Activated naive CD4-positive, alpha-beta T cell treated with Interleukin-2 at 50 U/mL for 16 hours (primary cell): ENCODE measurements around the gene NDE1.

Source experiments
- DNase-seq: peaks from one replicate; pipeline ENCODE4 v3.0.0-alpha.2; 2020

Gene NDE1

DNA sequence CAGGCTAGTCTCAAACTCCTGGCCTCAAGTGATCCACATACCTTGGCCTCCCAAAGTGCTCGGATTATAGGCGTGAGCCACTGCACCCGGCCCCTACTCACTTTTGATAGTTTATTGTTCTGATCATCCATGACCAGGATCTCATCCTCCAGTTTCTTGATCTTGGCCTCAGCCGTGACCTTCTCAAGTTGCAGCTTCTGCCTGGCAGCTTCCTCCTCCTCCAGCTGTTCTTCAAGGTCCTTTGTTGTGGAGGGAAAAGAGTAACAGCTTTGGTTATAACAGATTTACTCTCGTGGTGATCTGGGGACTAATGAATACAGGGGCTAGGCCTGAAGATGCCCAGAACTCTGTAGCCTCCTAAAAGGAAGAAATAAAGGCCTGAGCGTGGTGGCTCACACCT is 89.9 kb downstream of the NDE1 start:
- no peak for DNase-seq

- DNase-seq, result no peak
Measured at GRCh38 chr16:15741207-15741871, 91.3 kb downstream of the NDE1 start.

- no peak for DNase-seq
Measured at GRCh38 chr16:15742716-15743115, 92.7 kb downstream of the NDE1 start.

- DNase-seq, result no peak
Measured at GRCh38 chr16:15743657-15744056, 93.6 kb downstream of the NDE1 start.

GRCh38 chr16:15746332-15746731 is 96.3 kb downstream of the NDE1 start:
- DNase-seq, result no peak

- DNase-seq, result no peak
Measured at GRCh38 chr16:15747937-15748336, 97.9 kb downstream of the NDE1 start.

GRCh38 chr16:15748654-15749053 is 98.6 kb downstream of the NDE1 start:
- DNase-seq, result no peak

GRCh38 chr16:15749371-15749770 is 99.3 kb downstream of the NDE1 start:
- no peak for DNase-seq

GRCh38 chr16:15749985-15750384 is 99.9 kb downstream of the NDE1 start:
- DNase-seq, result no peak

DNA sequence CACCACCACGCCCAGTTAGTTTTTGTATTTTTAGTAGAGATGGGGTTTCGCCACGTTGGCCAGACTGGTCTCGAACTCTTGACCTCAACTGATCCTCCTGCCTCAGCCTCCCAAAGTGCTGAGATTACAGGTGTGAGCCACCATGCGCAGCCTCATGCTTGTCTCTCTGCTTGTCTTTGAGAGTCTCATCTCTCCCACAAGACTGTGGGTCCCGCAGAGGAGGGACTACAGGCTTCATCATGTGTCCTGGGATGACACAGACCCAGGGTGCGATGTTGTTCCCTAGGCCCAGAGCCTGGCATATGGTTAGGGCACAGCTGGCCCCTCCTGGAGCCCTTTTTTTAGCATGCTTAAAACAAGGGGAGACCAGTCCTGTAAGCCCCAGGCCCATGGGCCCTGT is 101.9 kb downstream of the NDE1 start:
- no peak for DNase-seq

DNA sequence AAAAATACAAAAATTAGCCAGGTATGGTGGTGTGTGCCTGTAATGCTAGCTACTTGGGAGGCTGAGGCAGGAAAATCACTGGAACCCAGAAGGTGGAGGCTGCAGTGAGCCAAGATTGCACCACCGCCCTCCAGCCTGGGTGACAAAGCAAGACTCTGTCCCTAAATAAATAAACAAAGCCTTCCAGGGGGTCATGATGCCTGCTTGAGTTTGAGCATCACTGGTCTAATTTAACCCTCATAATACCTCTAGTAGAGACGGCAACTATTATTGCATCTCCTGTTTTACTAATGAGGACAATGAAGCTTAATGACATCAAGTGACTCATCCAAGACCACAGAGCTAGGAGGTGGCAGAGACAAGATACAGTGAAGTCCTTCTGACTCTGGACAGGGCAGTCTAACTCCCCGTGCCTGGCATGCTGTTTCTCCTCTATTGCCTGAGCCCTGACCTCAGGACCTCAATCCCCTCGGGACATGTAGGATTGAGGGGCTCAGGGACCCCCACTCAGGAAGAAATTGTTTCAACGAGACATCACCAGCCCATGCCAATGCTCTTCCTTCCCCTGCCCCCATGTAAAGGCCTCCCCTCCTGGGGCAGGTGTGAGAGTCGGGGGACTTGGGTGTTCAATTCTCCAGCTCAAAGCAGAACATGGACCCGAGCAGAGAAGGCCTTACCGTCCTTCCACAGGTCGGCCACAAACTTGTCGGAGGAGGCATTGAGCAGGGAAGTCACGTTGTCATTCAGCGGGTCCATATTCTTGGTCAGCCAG is 102.9 kb downstream of the NDE1 start:
- no peak for DNase-seq

DNA sequence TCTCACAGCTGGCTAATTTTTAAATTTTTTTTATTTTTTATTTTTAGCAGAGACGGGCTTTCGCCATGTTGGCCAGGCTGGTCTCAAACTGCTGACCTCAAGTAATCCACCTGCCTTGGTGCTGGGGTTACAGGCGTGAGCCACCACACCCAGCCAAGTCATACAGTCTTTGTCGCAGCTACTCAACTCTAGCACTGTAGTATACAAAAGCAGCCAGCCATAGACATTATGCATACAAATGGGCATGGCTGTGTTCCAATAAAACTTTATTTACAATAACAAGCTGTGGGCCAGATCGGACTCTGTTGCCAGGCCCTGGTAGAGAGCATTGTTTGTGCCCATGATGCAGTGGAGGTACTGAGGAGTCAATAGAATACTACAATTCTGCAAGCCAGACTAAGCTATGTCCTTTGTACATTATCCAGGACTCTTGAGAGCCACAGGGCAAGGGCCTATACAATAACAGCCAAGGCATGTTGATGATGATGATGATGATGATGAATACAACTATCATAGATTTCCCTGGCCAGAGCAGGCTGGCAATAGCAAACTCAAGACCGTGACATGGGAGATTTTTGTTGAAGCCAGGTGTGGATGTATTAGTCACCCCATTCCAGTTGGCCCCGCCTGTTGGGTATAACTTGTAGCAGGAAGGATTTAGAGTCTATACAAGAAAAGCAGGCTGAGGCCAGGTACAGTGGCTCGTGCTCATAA is 104.9 kb downstream of the NDE1 start:
- DNase-seq, result no peak

DNA sequence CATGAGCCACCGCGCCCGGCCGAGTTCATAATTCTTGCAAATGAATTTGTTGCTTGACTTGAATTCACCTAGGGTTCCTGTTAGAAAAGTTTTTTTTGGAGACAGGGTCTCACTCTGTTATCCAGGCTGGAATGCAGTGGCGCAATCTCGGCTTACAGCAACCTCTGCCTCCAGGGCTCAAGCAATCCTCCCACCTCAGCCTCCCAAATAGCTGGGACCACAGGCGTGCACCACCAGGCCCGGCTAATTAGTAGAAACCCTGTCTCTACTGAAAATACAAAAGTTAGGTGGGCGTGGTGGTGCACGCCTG is 107.0 kb downstream of the NDE1 start:
- DNase-seq, result no peak

DNA sequence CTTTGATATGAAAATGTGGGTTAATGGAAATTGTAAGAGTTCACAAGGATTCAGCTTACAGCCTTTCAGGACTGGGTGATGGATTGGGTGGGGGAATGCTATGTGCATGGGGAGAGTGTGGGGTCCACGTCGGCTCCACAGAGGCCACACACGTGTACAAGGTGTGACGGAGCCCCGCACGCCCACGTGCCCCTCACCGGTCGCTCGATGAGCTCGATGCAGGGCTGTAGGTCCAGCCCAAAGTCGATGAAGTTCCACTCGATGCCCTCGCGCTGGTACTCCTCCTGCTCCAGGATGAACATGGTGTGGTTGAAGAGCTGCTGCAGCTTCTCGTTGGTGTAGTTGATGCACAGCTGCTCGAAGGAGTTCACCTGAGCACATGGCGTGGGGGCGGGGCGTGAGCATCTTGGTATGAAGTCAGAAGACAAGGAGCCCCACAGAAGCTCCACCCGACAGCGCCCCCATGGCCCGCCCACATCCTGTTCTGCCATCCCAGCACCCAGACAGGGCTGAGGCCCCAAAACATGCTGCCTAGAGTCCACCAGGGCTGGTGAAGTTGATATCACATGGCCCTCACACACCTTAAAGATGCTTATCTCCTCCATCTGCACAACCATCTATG is 107.7 kb downstream of the NDE1 start:
- peak; percentile 4 for DNase-seq

- DNase-seq, result no peak
Measured at GRCh38 chr16:15759070-15759469, 109.0 kb downstream of the NDE1 start.

- DNase-seq, result no peak
Measured at GRCh38 chr16:15760129-15760528, 110.1 kb downstream of the NDE1 start.

GRCh38 chr16:15764112-15764511 is 114.1 kb downstream of the NDE1 start:
- DNase-seq, result no peak

GRCh38 chr16:15765116-15765515 is 115.1 kb downstream of the NDE1 start:
- no peak for DNase-seq

- DNase-seq, result peak; percentile 5
Measured at GRCh38 chr16:15765880-15766279, 115.8 kb downstream of the NDE1 start.

DNA sequence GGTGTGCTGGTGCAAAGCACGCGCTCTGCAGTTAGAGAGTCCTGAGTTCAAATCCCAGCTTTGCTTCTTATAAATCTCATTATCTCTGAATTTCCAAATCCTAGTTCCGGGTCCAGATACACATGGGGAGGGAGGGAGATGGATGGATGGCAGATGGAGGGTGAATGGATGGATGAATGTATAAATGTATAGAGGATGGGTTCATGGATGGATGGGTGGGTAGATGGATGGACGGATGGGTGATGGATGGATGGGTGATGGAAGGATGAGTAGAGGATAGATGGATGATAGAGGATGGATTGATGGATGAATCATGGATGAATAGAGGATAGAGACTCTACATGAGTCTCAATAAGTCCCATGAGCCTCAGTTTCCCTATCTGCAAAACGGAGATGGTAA is 116.9 kb downstream of the NDE1 start:
- no peak for DNase-seq

- DNase-seq, result no peak
Measured at GRCh38 chr16:15768201-15768600, 118.2 kb downstream of the NDE1 start.

GRCh38 chr16:15769239-15769638 is 119.2 kb downstream of the NDE1 start:
- no peak for DNase-seq

GRCh38 chr16:15770107-15770506 is 120.1 kb downstream of the NDE1 start:
- DNase-seq, result no peak

DNA sequence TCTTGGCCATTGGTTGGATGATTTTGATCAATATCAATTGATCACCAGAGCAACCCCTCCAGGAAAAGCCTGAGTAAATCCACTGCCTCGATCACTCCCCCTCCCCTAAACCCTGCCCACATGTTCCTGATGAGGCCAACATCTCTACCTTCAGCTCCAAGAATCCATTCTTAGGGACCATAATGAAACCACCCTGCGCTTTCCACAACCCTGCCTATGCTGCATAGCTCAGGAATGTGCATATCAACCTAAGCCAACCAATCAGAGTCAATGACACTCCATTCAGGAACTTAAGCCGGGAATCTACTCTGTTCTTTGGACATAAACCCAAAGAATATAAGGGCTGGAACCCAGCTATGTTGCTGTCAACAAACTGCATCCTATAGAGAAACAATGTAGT is 120.5 kb downstream of the NDE1 start:
- DNase-seq, result no peak
